ENCODE results near the gene SLC45A1. TPM values are rescaled to one million over a fixed set of nuclear protein-coding genes. Genes with fewer than 3 reads are reported as not detected.
A peak's percentile ranks its signal among the peaks of the same experiment; 100 is the strongest.

Gene SLC45A1
- total and polyA plus RNA-seq, 9 of the 15 experiments (the other 6 are each of a cell fraction or from before 2014, with no cell fraction given): not detected

DNA sequence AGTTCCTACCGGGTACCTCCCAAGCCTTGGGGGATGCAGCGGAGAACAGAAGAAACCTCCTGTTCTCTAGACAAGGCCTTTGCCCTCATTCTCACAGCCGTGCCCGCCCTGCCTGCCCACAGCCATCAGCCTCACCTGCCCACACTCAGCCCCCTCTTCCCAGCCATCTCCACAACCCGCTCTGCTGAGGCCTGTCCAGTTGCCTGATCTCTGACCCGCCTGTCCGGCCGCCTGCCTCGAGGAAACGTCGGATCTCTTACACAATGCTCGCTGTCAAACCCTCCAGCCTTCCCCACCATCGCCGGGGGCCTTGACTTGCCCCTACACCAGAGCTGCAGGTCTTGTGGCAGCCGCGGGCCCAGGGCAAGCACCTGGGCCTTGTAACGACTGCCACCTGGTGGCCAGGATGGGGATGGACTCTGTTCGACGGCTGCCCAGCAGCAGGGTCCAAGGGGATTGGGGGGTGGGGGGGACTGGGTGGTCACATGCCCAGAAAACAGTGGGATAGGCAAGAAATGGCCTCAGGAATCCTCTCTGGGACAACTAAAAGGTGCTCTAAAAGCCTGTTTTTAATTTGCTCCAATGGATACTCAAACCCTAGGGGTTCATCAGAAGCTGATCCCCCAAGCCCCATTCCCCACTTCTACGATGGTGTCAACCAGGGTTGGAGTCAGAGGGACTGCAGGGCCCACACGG lies 31.0 kb downstream of the SLC45A1 start (continued):
- TF ChIP-seq TEAD1 (CRISPR knock-in tag; IDR thresholded peaks at IDR 0.05): 0 out of 4 replicates have a peak, but pooled peaks of 1 of the 2 experiments have one; percentile 51
- no peak for TF ChIP-seq YBX1 (IDR thresholded peaks at IDR 0.05)
- no peak for TF ChIP-seq HDAC3 (IDR thresholded peaks at IDR 0.05; ENCODE audit: borderline replicate concordance, partially characterized antibody)
- no peak for TF ChIP-seq SRSF3 (IDR thresholded peaks at IDR 0.05; ENCODE audit: insufficient read depth, low read length)
- TF ChIP-seq LCOR (CRISPR knock-in tag; IDR thresholded peaks at IDR 0.05): no peak
- TF ChIP-seq SMC3 (conservative IDR thresholded peaks at IDR 0.05; ENCODE audit: insufficient read depth, low read depth, low read length): peak; percentile 94
- TF ChIP-seq, protein P1, sequence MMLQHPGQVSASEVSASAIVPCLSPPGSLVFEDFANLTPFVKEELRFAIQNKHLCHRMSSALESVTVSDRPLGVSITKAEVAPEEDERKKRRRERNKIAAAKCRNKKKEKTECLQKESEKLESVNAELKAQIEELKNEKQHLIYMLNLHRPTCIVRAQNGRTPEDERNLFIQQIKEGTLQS (IDR thresholded peaks at IDR 0.05): no peak
- TF ChIP-seq, protein P1 (CRISPR knock-in tag; conservative IDR thresholded peaks at IDR 0.05): no peak
- TF ChIP-seq, protein P2, sequence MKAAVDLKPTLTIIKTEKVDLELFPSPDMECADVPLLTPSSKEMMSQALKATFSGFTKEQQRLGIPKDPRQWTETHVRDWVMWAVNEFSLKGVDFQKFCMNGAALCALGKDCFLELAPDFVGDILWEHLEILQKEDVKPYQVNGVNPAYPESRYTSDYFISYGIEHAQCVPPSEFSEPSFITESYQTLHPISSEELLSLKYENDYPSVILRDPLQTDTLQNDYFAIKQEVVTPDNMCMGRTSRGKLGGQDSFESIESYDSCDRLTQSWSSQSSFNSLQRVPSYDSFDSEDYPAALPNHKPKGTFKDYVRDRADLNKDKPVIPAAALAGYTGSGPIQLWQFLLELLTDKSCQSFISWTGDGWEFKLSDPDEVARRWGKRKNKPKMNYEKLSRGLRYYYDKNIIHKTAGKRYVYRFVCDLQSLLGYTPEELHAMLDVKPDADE (conservative IDR thresholded peaks at IDR 0.05; ENCODE audit: control insufficient read depth, low read depth, low read length): 0 out of 2 replicates have a peak, but pooled peaks have one; percentile 22
- no peak for TF ChIP-seq PPARD (CRISPR knock-in tag; IDR thresholded peaks at IDR 0.05)
- TF ChIP-seq GABPB2 (CRISPR knock-in tag; conservative IDR thresholded peaks at IDR 0.05): no peak
- peak in 1 of 3 experiments; percentile 16 for TF ChIP-seq YY1 (IDR thresholded peaks at IDR 0.05; ENCODE audit: borderline replicate concordance in 1 of 3, control insufficient read depth in 1 of 3, extremely low read depth in 1 of 3, insufficient read depth in 3 of 3, insufficient read length in 1 of 3, insufficient replicate concordance in 2 of 3, low read depth in 1 of 3, low read length in 2 of 3)
- TF ChIP-seq, protein P3, sequence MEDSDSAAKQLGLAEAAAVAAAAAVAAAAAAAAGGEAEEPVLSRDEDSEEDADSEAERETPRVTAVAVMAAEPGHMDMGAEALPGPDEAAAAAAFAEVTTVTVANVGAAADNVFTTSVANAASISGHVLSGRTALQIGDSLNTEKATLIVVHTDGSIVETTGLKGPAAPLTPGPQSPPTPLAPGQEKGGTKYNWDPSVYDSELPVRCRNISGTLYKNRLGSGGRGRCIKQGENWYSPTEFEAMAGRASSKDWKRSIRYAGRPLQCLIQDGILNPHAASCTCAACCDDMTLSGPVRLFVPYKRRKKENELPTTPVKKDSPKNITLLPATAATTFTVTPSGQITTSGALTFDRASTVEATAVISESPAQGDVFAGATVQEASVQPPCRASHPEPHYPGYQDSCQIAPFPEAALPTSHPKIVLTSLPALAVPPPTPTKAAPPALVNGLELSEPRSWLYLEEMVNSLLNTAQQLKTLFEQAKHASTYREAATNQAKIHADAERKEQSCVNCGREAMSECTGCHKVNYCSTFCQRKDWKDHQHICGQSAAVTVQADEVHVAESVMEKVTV (CRISPR knock-in tag; IDR thresholded peaks at IDR 0.05): peak; percentile 88
- TF ChIP-seq ZBTB7A (IDR thresholded peaks at IDR 0.05; ENCODE audit: borderline replicate concordance, control insufficient read depth, low read depth, low read length): peak; percentile 79
- TF ChIP-seq SREBF1 (IDR thresholded peaks at IDR 0.05; ENCODE audit: borderline replicate concordance, low read depth, low read length): no peak
- TF ChIP-seq ZNF354B (CRISPR knock-in tag; IDR thresholded peaks at IDR 0.05): no peak
- TF ChIP-seq JUND (IDR thresholded peaks at IDR 0.05; ENCODE audit: borderline replicate concordance, low read depth, low read length): peak; percentile 2; the same call in 1 of the 2 replicates
- TF ChIP-seq JUND (tag; IDR thresholded peaks at IDR 0.05; ENCODE audit: borderline replicate concordance, low read depth, low read length): no peak
- TF ChIP-seq ZNF282 (CRISPR knock-in tag; IDR thresholded peaks at IDR 0.05): no peak
- TF ChIP-seq RFX5 (IDR thresholded peaks at IDR 0.05; ENCODE audit: low read depth, low read length): no peak
- TF ChIP-seq, protein P4, sequence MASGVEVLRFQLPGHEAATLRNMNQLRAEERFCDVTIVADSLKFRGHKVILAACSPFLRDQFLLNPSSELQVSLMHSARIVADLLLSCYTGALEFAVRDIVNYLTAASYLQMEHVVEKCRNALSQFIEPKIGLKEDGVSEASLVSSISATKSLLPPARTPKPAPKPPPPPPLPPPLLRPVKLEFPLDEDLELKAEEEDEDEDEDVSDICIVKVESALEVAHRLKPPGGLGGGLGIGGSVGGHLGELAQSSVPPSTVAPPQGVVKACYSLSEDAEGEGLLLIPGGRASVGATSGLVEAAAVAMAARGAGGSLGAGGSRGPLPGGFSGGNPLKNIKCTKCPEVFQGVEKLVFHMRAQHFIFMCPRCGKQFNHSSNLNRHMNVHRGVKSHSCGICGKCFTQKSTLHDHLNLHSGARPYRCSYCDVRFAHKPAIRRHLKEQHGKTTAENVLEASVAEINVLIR (CRISPR knock-in tag; IDR thresholded peaks at IDR 0.05): no peak
- TF ChIP-seq ZNF561 (CRISPR knock-in tag; conservative IDR thresholded peaks at IDR 0.05): no peak

All from K562 (cell line).